Small intestine (tissue), 7 donors: ENCODE results near the gene P2RY4. TPM values are rescaled to one million over a fixed set of nuclear protein-coding genes. Genes with fewer than 3 reads are reported as not detected.
"Not testable (repeated sequence)": the region's sequence is repeated elsewhere in the genome, so short reads cannot be mapped to it uniquely, and the experiment has no call there.

Source experiments
- DNase-seq, 2 donors: peaks; one replicate each; pipeline versions ENCODE4 v3.0.0 to v3.0.0-alpha.2; 2013
- FAIRE-seq: peaks from 2 replicates; lab custom pipeline; 2012; peaks lifted over from hg19 to GRCh38; lab: Jason Lieb, UNC
- H3K27ac ChIP-seq, 3 donors: one replicate each; pipeline ENCODE4 v1.5.1; 2013; ENCODE audit warnings: low read length in 2 of 3, mild to moderate bottlenecking in 2 of 3, control low read depth in 1 of 3, inconsistent platforms in 1 of 3, low read depth in 1 of 3, moderate library complexity in 1 of 3
- H3K27me3 ChIP-seq, 3 donors: one replicate each; pipeline ENCODE4 v1.6.1; 2013; ENCODE audit warnings: low read length in 3 of 3, inconsistent platforms in 1 of 3; ENCODE audit not compliant: control insufficient read depth in 3 of 3, insufficient read depth in 3 of 3
- H3K36me3 ChIP-seq, 3 donors: one replicate each; pipeline ENCODE4 v1.6.1; 2013; ENCODE audit warnings: low read length in 3 of 3, inconsistent platforms in 1 of 3, low read depth in 1 of 3, mild to moderate bottlenecking in 1 of 3, moderate library complexity in 1 of 3; ENCODE audit not compliant: control insufficient read depth in 3 of 3, insufficient read depth in 2 of 3
- H3K4me1 ChIP-seq, 3 donors: one replicate each; pipeline ENCODE4 v1.6.1; 2013; ENCODE audit warnings: low read length in 2 of 3, inconsistent platforms in 1 of 3, low read depth in 1 of 3, mild to moderate bottlenecking in 1 of 3, moderate library complexity in 1 of 3; ENCODE audit not compliant: control insufficient read depth in 3 of 3, insufficient read depth in 2 of 3
- H3K4me3 ChIP-seq, 3 donors: one replicate each; pipeline ENCODE4 v1.5.1; 2013; ENCODE audit warnings: low read length in 3 of 3, control low read depth in 1 of 3, inconsistent platforms in 1 of 3, low read depth in 1 of 3, mild to moderate bottlenecking in 1 of 3, moderate library complexity in 1 of 3
- H3K9me3 ChIP-seq, 2 donors: one replicate each; pipeline ENCODE4 v1.6.1; 2013; ENCODE audit warnings: low read depth in 1 of 2, low read length in 1 of 2; ENCODE audit not compliant: control insufficient read depth in 2 of 2, insufficient read depth in 1 of 2
- WGBS, 3 donors: extraction: QIAGEN DNeasy Blood & Tissue Kit; methylation state at CpG; one replicate each; pipeline ENCODE4 v1.1.7; 2013; 5-methylcytosine and 5-hydroxymethylcytosine counted together
- polyA plus RNA-seq, 4 donors: library from polyadenylated mRNA; stranded (reverse) in 3 of 4; unstranded in 1 of 4; fragments of 200-250 nt in 3 of 4; fragments of 120-200 nt in 1 of 4; gene quantifications; one replicate each; pipeline versions ENCODE4 v1.2.1 to v1.2.3, GENCODE V29; 2013
- donor health status: healthy with polysubstance abuse.
- donor health status: control.
- donor health status: control.
- donor health status: Bipolar disorder and iron deficiency.
- donor health status: healthy.

P2RY4 gene
- polyA plus RNA-seq, 4 donors = 0.12 to 5.0 (median 0.54) TPM; not detected in 1

- no peaks in the 10 kb centered on the region for H3K4me1 ChIP-seq
- H3K36me3 ChIP-seq = no peaks in the 10 kb centered on the region
- H3K4me3 ChIP-seq = no peak within 1 kb of the TSS
- no peaks in the 10 kb centered on the region for H3K27me3 ChIP-seq
- no peak for DNase-seq
- H3K27ac ChIP-seq = no peak within 1 kb of the TSS
- H3K9me3 ChIP-seq = no peaks in the 10 kb centered on the region
- no peak for FAIRE-seq
- WGBS, 3 donors = 38 to 72% (median 49%) methylated on average over 2 to 3 of the region's 3 CpGs
Observed at GRCh38 chrX:70234355-70234754, 25.6 kb downstream of the P2RY4 start, which contains the start of gene AWAT1. TSS of gene AWAT1 (plus strand) at chrX:70234655. CDS start at chrX:70234696, 41 bp downstream.

DNA sequence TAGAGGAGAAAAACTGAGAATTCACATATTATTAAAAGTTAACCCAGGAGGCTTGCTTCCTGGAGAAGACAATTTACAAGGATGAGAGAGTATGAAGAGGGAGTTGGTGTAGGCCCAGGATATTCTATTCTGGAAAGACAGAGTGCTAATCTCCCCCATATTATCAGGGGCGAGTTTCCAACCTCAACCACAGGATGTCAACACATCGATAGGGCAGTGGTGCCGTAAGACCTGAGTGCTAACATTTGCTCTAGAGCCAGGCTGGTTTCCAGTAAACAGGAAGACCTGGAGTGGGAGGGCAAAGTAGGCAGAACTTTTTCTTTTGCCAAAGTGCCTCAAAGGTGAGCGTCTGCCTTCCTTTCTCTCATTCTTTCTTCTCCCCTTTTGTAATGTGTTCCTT lies 28.3 kb downstream of the P2RY4 start:
- H3K27me3 ChIP-seq = no peaks in the 10 kb centered on the region
- H3K27ac ChIP-seq = no peak overlapping the region
- WGBS, 3 donors = 56 to 71% (median 60%) methylated on average over 4 of the region's 4 CpGs
- DNase-seq (no peak), FAIRE-seq (no peak)
- H3K4me1 ChIP-seq = no peaks in the 10 kb centered on the region
- no peaks in the 10 kb centered on the region for H3K36me3 ChIP-seq
- H3K4me3 ChIP-seq = no peak overlapping the region
- no peaks in the 10 kb centered on the region for H3K9me3 ChIP-seq

- no peak overlapping the region for H3K27ac ChIP-seq
- H3K27me3 ChIP-seq = no peaks in the 10 kb centered on the region
- no peak for FAIRE-seq
- H3K4me1 ChIP-seq = no peaks in the 10 kb centered on the region
- no peaks in the 10 kb centered on the region for H3K9me3 ChIP-seq
- 71 to 83% (median 82%) methylated on average over 2 of the region's 2 CpGs for WGBS, 3 donors
- no peak overlapping the region for H3K4me3 ChIP-seq
- DNase-seq = no peak
- no peaks in the 10 kb centered on the region for H3K36me3 ChIP-seq
Observed at GRCh38 chrX:70226687-70227086, 33.3 kb downstream of the P2RY4 start.

DNA sequence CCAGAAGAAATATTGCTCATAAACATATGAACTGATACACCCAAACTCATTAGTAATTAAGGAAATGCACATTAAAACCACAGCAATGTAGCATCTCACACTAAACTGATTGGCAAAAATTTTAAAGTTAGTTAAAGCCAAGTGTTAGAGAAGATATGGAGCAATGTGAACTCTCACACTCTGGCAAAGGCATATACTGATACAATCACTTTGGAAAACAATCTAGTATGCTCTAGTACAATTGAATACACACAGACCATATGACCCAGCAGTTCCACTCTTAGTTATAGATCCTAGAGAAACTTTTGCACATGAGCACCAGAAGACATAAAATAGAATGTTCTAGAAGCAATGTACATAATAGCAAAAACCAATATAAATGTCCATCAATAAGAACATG lies 34.0 kb downstream of the P2RY4 start:
- H3K4me3 ChIP-seq = no peak overlapping the region
- DNase-seq = no peak
- no peaks in the 10 kb centered on the region for H3K4me1 ChIP-seq
- no peaks in the 10 kb centered on the region for H3K27me3 ChIP-seq
- no peak overlapping the region for H3K27ac ChIP-seq
- FAIRE-seq = no peak
- no peaks in the 10 kb centered on the region for H3K9me3 ChIP-seq
- no peaks in the 10 kb centered on the region for H3K36me3 ChIP-seq

DNA sequence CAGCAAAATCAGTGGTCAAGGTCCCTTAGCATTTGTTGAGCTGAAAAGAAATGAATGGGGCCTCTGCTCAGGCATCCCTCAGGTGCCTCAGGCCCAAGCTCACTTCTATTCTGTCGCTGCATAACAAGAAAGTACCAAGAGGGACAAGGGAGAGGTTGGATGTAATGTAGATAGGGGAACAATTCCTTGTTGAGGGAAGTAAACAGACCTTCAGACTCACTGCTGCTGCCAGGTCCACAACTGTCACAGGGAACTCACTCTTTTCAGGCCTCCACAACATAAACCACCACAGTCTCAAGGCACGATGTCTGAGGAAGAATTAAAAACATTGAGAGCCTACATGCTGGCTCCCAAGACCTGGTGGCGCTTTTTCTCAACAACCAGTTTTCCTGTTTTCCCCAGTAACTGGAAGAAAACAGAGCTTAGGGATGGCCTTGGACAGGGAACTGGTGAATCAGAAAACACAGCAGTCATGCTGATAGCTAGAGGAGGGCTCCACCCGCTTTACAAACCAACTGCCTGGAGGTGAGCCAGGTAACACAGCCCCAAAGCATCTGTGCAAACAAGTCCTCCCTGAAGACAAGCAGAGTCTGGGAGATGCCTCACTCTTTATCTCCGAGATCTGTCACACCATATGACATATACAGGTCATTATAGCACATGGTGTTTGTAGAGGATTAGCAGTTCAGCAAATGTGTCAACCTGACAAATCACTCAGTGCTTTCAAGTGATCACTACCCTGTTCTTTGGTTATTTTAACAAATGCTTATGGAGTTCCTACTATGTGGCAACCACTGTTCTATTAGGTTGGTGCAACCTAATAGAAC lies 39.9 kb downstream of the P2RY4 start:
- WGBS, 3 donors = 40 to 49% (median 44%) methylated on average over 4 to 5 of the region's 5 CpGs
- DNase-seq (peak; percentile 46 to 47), FAIRE-seq (no peak)
- Histone ChIP-seq H3K4me1 (peaks cover 0 to 6% (median 0%) of the 10 kb centered on the region in 3 donors), H3K9me3 (no peaks in the 10 kb centered on the region), H3K36me3 (no peaks in the 10 kb centered on the region), H3K27me3 (no peaks in the 10 kb centered on the region), H3K27ac (peak overlapping the region; percentile 44 to 84 (median 56)), H3K4me3 (no peak overlapping the region)

- FAIRE-seq, H3K36me3 ChIP-seq, DNase-seq, H3K27me3 ChIP-seq, H3K4me3 ChIP-seq, H3K27ac ChIP-seq, H3K4me1 ChIP-seq, H3K9me3 ChIP-seq: not testable (repeated sequence)
- WGBS, 3 donors = 54 to 69% (median 55%) methylated on average over 6 of the region's 6 CpGs
Observed at GRCh38 chrX:70209570-70209969, 50.4 kb downstream of the P2RY4 start.

GRCh38 chrX:70208479-70208878 lies 51.5 kb downstream of the P2RY4 start:
- Histone ChIP-seq H3K4me3 (no peak overlapping the region), H3K9me3 (no peaks in the 10 kb centered on the region), H3K27me3 (no peaks in the 10 kb centered on the region), H3K36me3 (no peaks in the 10 kb centered on the region), H3K4me1 (no peaks in the 10 kb centered on the region), H3K27ac (no peak overlapping the region)
- FAIRE-seq = no peak
- no peak for DNase-seq
